Measurements from ENCODE around the gene PLA2G4F.

Gene PLA2G4F

GRCh38 chr15:42165106-42165505 lies 8.7 kb upstream of the PLA2G4F start:
- DNase-seq (ENCODE audit: low read depth in 2 of 2) = no peak

GRCh38 chr15:42163947-42164550 lies 7.6 kb upstream of the PLA2G4F start:
- no peak for DNase-seq (ENCODE audit: low read depth in 2 of 2)

GRCh38 chr15:42163291-42163690 lies 6.9 kb upstream of the PLA2G4F start:
- no peak for DNase-seq (ENCODE audit: low read depth in 2 of 2)

GRCh38 chr15:42160136-42160535 lies 3.7 kb upstream of the PLA2G4F start:
- no peak for DNase-seq (ENCODE audit: low read depth in 2 of 2)

GRCh38 chr15:42159381-42160015 lies 3.1 kb upstream of the PLA2G4F start:
- no peak for DNase-seq (ENCODE audit: low read depth in 2 of 2)

GRCh38 chr15:42158941-42159340 lies 2.5 kb upstream of the PLA2G4F start:
- no peak for DNase-seq (ENCODE audit: low read depth in 2 of 2)

- DNase-seq (ENCODE audit: low read depth in 2 of 2) = no peak
Measured at GRCh38 chr15:42157981-42158765, 1.7 kb upstream of the PLA2G4F start.

- no peak for DNase-seq (ENCODE audit: low read depth in 2 of 2)
Measured at GRCh38 chr15:42157381-42157780, 945 bp upstream of the PLA2G4F start.

GRCh38 chr15:42155546-42156242 lies 742 bp downstream of the PLA2G4F start:
- DNase-seq (ENCODE audit: low read depth in 2 of 2) = no peak

GRCh38 chr15:42154956-42155355 lies 1.5 kb downstream of the PLA2G4F start:
- DNase-seq (ENCODE audit: low read depth in 2 of 2) = no peak

GRCh38 chr15:42154212-42154941 lies 2.1 kb downstream of the PLA2G4F start:
- DNase-seq (ENCODE audit: low read depth in 2 of 2) = no peak

GRCh38 chr15:42153874-42154211 lies 2.6 kb downstream of the PLA2G4F start:
- DNase-seq (ENCODE audit: low read depth in 2 of 2) = no peak

- no peak for DNase-seq (ENCODE audit: low read depth in 2 of 2)
Measured at GRCh38 chr15:42152921-42153698, 3.3 kb downstream of the PLA2G4F start.

- no peak for DNase-seq (ENCODE audit: low read depth in 2 of 2)
Measured at GRCh38 chr15:42152196-42152920, 4.1 kb downstream of the PLA2G4F start.

- DNase-seq (ENCODE audit: low read depth in 2 of 2) = no peak
Measured at GRCh38 chr15:42151736-42152135, 4.7 kb downstream of the PLA2G4F start.

GRCh38 chr15:42151141-42151561 lies 5.3 kb downstream of the PLA2G4F start:
- no peak for DNase-seq (ENCODE audit: low read depth in 2 of 2)

- DNase-seq (ENCODE audit: low read depth in 2 of 2) = no peak
Measured at GRCh38 chr15:42150219-42150970, 6.0 kb downstream of the PLA2G4F start.

- DNase-seq (ENCODE audit: low read depth in 2 of 2) = no peak
Measured at GRCh38 chr15:42149493-42150218, 6.8 kb downstream of the PLA2G4F start.
